ENCODE data around the gene TRIM54.

TRIM54 gene

DNA sequence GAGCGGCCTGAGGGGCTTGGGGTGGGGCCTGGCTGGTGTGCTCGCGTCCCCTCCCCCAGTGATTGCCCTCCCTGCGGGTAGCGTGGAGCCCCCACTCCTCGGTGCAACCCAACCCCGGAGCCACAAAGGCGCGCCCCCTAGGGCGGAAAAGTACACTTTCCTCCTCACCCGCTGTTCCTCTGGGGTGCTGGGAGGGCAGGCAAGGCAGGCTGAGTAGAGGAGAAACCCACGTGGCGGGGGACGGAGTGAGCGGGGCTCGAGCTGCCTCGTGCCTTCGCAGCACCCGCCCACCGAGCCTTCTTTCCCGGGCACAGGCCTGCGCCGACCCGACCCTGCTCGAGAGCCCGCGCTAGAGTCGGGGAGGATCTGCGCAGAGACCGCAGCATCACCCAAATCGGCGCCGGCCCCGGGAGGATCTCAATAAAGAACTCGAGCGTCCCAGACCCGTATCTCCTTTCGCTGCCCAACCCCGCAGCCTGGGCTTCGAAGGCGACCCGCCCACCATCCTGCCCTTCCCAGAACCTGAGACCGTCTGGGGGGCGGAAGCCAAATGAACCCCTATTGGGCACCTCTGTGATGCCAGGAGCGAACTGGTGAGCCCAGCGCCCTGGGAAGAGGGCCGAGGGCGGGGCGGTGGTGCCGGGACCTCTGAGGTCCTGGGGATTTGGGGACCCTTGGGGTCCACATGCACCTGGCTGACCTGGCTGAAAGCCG, 24.5 kb downstream of the TRIM54 start:
- no peaks in the 10 kb centered on the region for H3K27me3 ChIP-seq (ENCODE audit: insufficient read depth, low read length, poor library complexity, severe bottlenecking)
- no peaks in the 10 kb centered on the region for H3K36me3 ChIP-seq (ENCODE audit: insufficient read depth, low read length)
- H3K9ac ChIP-seq (ENCODE audit: low read depth, low read length, poor library complexity, severe bottlenecking): no peak overlapping the region
- H3K79me2 ChIP-seq (ENCODE audit: insufficient read depth, low read length): no peaks in the 10 kb centered on the region
- H3K9me2 ChIP-seq (replicated peaks; ENCODE audit: low read depth, low read length): no peaks in the 10 kb centered on the region
- no peak overlapping the region for H3K4me3 ChIP-seq (ENCODE audit: low read length, poor library complexity, severe bottlenecking)
- no peaks in the 10 kb centered on the region for H4K20me1 ChIP-seq (ENCODE audit: insufficient read depth, low read length, poor library complexity, severe bottlenecking)
- no peaks in the 10 kb centered on the region for H3F3A ChIP-seq (ENCODE audit: low read depth)
- H3K9me3 ChIP-seq (ENCODE audit: insufficient read depth, low read depth, low read length): no peaks in the 10 kb centered on the region
- no peaks in the 10 kb centered on the region for H3K4me1 ChIP-seq (ENCODE audit: insufficient read depth, low read length, poor library complexity, severe bottlenecking)
- TF ChIP-seq CTCF (conservative IDR thresholded peaks at IDR 0.05; ENCODE audit: low read length): no peak
- no peak for TF ChIP-seq EZH2phosphoT487 (IDR thresholded peaks at IDR 0.05; ENCODE audit: borderline replicate concordance)
- H2AFZ ChIP-seq (ENCODE audit: low read length): no peak overlapping the region
- no peak overlapping the region for H3K4me2 ChIP-seq (ENCODE audit: low read depth, low read length, poor library complexity, severe bottlenecking)

- Histone ChIP-seq H4K20me1 (ENCODE audit: insufficient read depth, low read length, poor library complexity, severe bottlenecking) (no peaks in the 10 kb centered on the region), H3K4me1 (ENCODE audit: insufficient read depth, low read length, poor library complexity, severe bottlenecking) (no peaks in the 10 kb centered on the region), H3K27me3 (ENCODE audit: insufficient read depth, low read length, poor library complexity, severe bottlenecking) (no peaks in the 10 kb centered on the region), H3K9ac (ENCODE audit: low read depth, low read length, poor library complexity, severe bottlenecking) (no peak overlapping the region), H3F3A (ENCODE audit: low read depth) (no peaks in the 10 kb centered on the region), H3K4me3 (ENCODE audit: low read length, poor library complexity, severe bottlenecking) (no peak overlapping the region), H3K36me3 (ENCODE audit: insufficient read depth, low read length) (no peaks in the 10 kb centered on the region), H3K79me2 (ENCODE audit: insufficient read depth, low read length) (no peaks in the 10 kb centered on the region), H3K9me2 (replicated peaks; ENCODE audit: low read depth, low read length) (no peaks in the 10 kb centered on the region), H3K4me2 (ENCODE audit: low read depth, low read length, poor library complexity, severe bottlenecking) (no peak overlapping the region), H3K9me3 (ENCODE audit: insufficient read depth, low read depth, low read length) (no peaks in the 10 kb centered on the region), H2AFZ (ENCODE audit: low read length) (no peak overlapping the region)
- no peak for TF ChIP-seq CTCF (conservative IDR thresholded peaks at IDR 0.05; ENCODE audit: low read length)
- no peak for TF ChIP-seq EZH2phosphoT487 (IDR thresholded peaks at IDR 0.05; ENCODE audit: borderline replicate concordance)
Observed at GRCh38 chr2:27307287-27307544, 25.0 kb downstream of the TRIM54 start.

DNA sequence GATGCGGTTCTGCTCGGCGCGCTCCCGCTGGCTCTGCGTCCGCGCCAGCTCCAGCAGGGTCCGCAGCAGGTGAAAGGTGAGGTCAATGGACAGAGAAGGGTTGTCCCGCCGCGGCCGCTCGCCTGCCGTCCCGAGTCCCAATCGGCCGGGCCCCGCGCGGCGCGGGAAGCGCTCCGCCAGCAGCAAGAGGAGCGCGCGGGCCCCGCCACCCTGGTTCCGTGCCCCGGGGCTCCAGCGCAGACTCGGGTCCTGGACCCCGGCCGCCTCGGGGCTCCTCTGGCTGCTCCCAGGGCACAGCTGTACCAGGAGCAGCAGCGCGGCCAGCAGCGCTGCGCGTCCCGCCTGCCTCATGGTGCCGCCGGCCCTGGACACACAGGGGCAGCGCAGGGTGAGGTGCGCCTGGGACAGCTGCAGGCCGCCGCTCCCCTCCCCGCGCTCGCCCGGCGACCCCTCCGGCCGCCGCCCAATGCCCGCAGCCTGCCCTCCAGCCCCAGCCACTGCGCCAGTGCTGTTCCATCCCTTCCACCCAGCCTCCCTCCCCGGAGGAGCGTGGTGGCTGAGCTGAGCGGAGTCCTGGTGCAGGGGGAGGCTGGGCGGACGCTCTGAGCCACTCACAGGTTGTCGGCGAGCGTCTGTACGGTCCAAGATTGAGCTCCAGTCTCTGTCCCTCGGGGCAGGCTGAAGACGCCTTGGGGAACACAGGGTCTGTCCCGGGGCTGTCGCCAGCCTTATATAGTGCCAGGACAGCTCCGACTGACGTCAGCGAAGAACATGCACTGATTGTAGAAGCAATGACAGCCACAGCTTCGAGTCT, 25.5 kb downstream of the TRIM54 start:
- Histone ChIP-seq H3K9ac (ENCODE audit: low read depth, low read length, poor library complexity, severe bottlenecking) (no peak overlapping the region), H3K9me2 (replicated peaks; ENCODE audit: low read depth, low read length) (no peaks in the 10 kb centered on the region), H2AFZ (ENCODE audit: low read length) (no peak overlapping the region), H3K4me2 (ENCODE audit: low read depth, low read length, poor library complexity, severe bottlenecking) (no peak overlapping the region), H3K79me2 (ENCODE audit: insufficient read depth, low read length) (no peaks in the 10 kb centered on the region), H3F3A (ENCODE audit: low read depth) (no peaks in the 10 kb centered on the region), H3K36me3 (ENCODE audit: insufficient read depth, low read length) (no peaks in the 10 kb centered on the region), H3K4me1 (ENCODE audit: insufficient read depth, low read length, poor library complexity, severe bottlenecking) (no peaks in the 10 kb centered on the region), H4K20me1 (ENCODE audit: insufficient read depth, low read length, poor library complexity, severe bottlenecking) (no peaks in the 10 kb centered on the region), H3K9me3 (ENCODE audit: insufficient read depth, low read depth, low read length) (no peaks in the 10 kb centered on the region), H3K4me3 (ENCODE audit: low read length, poor library complexity, severe bottlenecking) (no peak overlapping the region), H3K27me3 (ENCODE audit: insufficient read depth, low read length, poor library complexity, severe bottlenecking) (no peaks in the 10 kb centered on the region)
- no peak for TF ChIP-seq EZH2phosphoT487 (IDR thresholded peaks at IDR 0.05; ENCODE audit: borderline replicate concordance)
- no peak for TF ChIP-seq CTCF (conservative IDR thresholded peaks at IDR 0.05; ENCODE audit: low read length)
